ENCODE results near the gene TM4SF18. TPM values are rescaled to one million over a fixed set of nuclear protein-coding genes. Genes with fewer than 3 reads are reported as not detected.
"Not testable (repeated sequence)": the region's sequence is repeated elsewhere in the genome, so short reads cannot be mapped to it uniquely, and the experiment has no call there.

The TM4SF18 gene
- total and polyA plus RNA-seq, 2 experiments from 2014 or later: 1.6 to 2.0 TPM

GRCh38 chr3:149381173-149382100 lies 48.0 kb upstream of the TM4SF18 start:
- Histone ChIP-seq H3F3A (replicated peaks; ENCODE audit: low read depth) (no peaks in the 10 kb centered on the region), H3K79me2 (replicated peaks; ENCODE audit: insufficient read depth) (no peaks in the 10 kb centered on the region), H3K36me3 (ENCODE audit: insufficient read depth) (no peaks in the 10 kb centered on the region), H4K20me1 (replicated peaks; ENCODE audit: insufficient read depth) (no peaks in the 10 kb centered on the region), H3K4me3 (no peak overlapping the region), H3K4me1 (ENCODE audit: insufficient read depth) (peaks cover 10% of the 10 kb centered on the region; the same call in 1 of the 2 replicates), H3K27ac (ENCODE audit: low read depth) (no peak overlapping the region), H3K9me2 (ENCODE audit: insufficient read depth) (no peaks in the 10 kb centered on the region), H2AFZ (0 out of 2 replicates have a peak overlapping the region, but pooled peaks have one; percentile 53), H3K27me3 (ENCODE audit: insufficient read depth) (no peaks in the 10 kb centered on the region), H3K4me2 (no peak overlapping the region)
- Mint-ChIP-seq H3K36me3 (ENCODE audit: low read depth) (peaks cover 22% of the 10 kb centered on the region), H3K27me3 (ENCODE audit: insufficient read depth, low read depth, poor library complexity) (peaks cover 3% of the 10 kb centered on the region), H3K4me1 (peaks cover 10% of the 10 kb centered on the region), H3K4me3 (no peak overlapping the region), H3K27ac (no peak overlapping the region), H3K9me3 (peaks cover 28% of the 10 kb centered on the region)
- TF ChIP-seq CREB1 (CRISPR knock-in tag; IDR thresholded peaks at IDR 0.05; ENCODE audit: low read depth): no peak
- no peak for ATAC-seq
- DNase-seq (ENCODE audit: low spot score): no peak

- not testable (repeated sequence) for H3K4me3 Mint-ChIP-seq; H3K4me2 ChIP-seq; H3K9me2 ChIP-seq (ENCODE audit: insufficient read depth); H3K36me3 ChIP-seq (ENCODE audit: insufficient read depth); H3K4me3 ChIP-seq; H3K79me2 ChIP-seq (replicated peaks; ENCODE audit: insufficient read depth); H3K27ac ChIP-seq (ENCODE audit: low read depth); H3F3A ChIP-seq (replicated peaks; ENCODE audit: low read depth); H4K20me1 ChIP-seq (replicated peaks; ENCODE audit: insufficient read depth); H3K27ac Mint-ChIP-seq; H2AFZ ChIP-seq; ATAC-seq; H3K27me3 ChIP-seq (ENCODE audit: insufficient read depth); DNase-seq (ENCODE audit: low spot score); H3K27me3 Mint-ChIP-seq (ENCODE audit: insufficient read depth, low read depth, poor library complexity)
- peaks cover 22% of the 10 kb centered on the region for H3K36me3 Mint-ChIP-seq (ENCODE audit: low read depth)
- peaks cover 10% of the 10 kb centered on the region; the same call in 1 of the 2 replicates for H3K4me1 ChIP-seq (ENCODE audit: insufficient read depth)
- peaks cover 28% of the 10 kb centered on the region for H3K9me3 Mint-ChIP-seq
- peaks cover 10% of the 10 kb centered on the region for H3K4me1 Mint-ChIP-seq
Observed at GRCh38 chr3:149380220-149380619, 46.8 kb upstream of the TM4SF18 start.

GRCh38 chr3:149378478-149379309 lies 45.3 kb upstream of the TM4SF18 start:
- Mint-ChIP-seq H3K9me3 (peaks cover 28% of the 10 kb centered on the region), H3K4me1 (peaks cover 11% of the 10 kb centered on the region), H3K27me3 (ENCODE audit: insufficient read depth, low read depth, poor library complexity) (peaks cover 5% of the 10 kb centered on the region), H3K27ac (no peak overlapping the region), H3K4me3 (no peak overlapping the region), H3K36me3 (ENCODE audit: low read depth) (peaks cover 22% of the 10 kb centered on the region)
- H3K27ac ChIP-seq (ENCODE audit: low read depth): no peak overlapping the region
- no peaks in the 10 kb centered on the region for H3K9me2 ChIP-seq (ENCODE audit: insufficient read depth)
- H3K4me3 ChIP-seq: no peak overlapping the region
- H3K79me2 ChIP-seq (replicated peaks; ENCODE audit: insufficient read depth): no peaks in the 10 kb centered on the region
- peaks cover 10% of the 10 kb centered on the region; the same call in 1 of the 2 replicates for H3K4me1 ChIP-seq (ENCODE audit: insufficient read depth)
- no peak overlapping the region for H2AFZ ChIP-seq
- H3K36me3 ChIP-seq (ENCODE audit: insufficient read depth): no peaks in the 10 kb centered on the region
- no peak overlapping the region for H3K4me2 ChIP-seq
- ATAC-seq (no peak), DNase-seq (ENCODE audit: low spot score) (no peak)
- H3F3A ChIP-seq (replicated peaks; ENCODE audit: low read depth): no peaks in the 10 kb centered on the region
- no peaks in the 10 kb centered on the region for H4K20me1 ChIP-seq (replicated peaks; ENCODE audit: insufficient read depth)
- no peaks in the 10 kb centered on the region for H3K27me3 ChIP-seq (ENCODE audit: insufficient read depth)
- TF ChIP-seq, protein P1, sequence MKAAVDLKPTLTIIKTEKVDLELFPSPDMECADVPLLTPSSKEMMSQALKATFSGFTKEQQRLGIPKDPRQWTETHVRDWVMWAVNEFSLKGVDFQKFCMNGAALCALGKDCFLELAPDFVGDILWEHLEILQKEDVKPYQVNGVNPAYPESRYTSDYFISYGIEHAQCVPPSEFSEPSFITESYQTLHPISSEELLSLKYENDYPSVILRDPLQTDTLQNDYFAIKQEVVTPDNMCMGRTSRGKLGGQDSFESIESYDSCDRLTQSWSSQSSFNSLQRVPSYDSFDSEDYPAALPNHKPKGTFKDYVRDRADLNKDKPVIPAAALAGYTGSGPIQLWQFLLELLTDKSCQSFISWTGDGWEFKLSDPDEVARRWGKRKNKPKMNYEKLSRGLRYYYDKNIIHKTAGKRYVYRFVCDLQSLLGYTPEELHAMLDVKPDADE (IDR thresholded peaks at IDR 0.05): no peak
- no peak for TF ChIP-seq EZH2 (IDR thresholded peaks at IDR 0.05; ENCODE audit: low read depth, unreplicated experiment)
- TF ChIP-seq NANOG (IDR thresholded peaks at IDR 0.05; ENCODE audit: borderline replicate concordance): no peak
- TF ChIP-seq, protein P2, sequence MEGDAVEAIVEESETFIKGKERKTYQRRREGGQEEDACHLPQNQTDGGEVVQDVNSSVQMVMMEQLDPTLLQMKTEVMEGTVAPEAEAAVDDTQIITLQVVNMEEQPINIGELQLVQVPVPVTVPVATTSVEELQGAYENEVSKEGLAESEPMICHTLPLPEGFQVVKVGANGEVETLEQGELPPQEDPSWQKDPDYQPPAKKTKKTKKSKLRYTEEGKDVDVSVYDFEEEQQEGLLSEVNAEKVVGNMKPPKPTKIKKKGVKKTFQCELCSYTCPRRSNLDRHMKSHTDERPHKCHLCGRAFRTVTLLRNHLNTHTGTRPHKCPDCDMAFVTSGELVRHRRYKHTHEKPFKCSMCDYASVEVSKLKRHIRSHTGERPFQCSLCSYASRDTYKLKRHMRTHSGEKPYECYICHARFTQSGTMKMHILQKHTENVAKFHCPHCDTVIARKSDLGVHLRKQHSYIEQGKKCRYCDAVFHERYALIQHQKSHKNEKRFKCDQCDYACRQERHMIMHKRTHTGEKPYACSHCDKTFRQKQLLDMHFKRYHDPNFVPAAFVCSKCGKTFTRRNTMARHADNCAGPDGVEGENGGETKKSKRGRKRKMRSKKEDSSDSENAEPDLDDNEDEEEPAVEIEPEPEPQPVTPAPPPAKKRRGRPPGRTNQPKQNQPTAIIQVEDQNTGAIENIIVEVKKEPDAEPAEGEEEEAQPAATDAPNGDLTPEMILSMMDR (conservative IDR thresholded peaks at IDR 0.05; ENCODE audit: low read depth in 2 of 2): no peak
- TF ChIP-seq POLR2AphosphoS5 (IDR thresholded peaks at IDR 0.05; ENCODE audit: low read depth): no peak
- no peak for TF ChIP-seq ZNF331 (CRISPR knock-in tag; IDR thresholded peaks at IDR 0.05; ENCODE audit: low read depth)
- TF ChIP-seq STAT1 (IDR thresholded peaks at IDR 0.05; ENCODE audit: unreplicated experiment): no peak
- no peak for TF ChIP-seq JUNB (IDR thresholded peaks at IDR 0.05; ENCODE audit: unreplicated experiment)
- no peak for TF ChIP-seq CREB1 (CRISPR knock-in tag; IDR thresholded peaks at IDR 0.05; ENCODE audit: low read depth)
